ENCODE measurements around the gene TACO1. TPM values are rescaled to one million over a fixed set of nuclear protein-coding genes. Genes with fewer than 3 reads are reported as not detected.

The TACO1 gene
- total RNA-seq, 2 donors from 2014 or later: 21.0 to 26.7 TPM

- H3K27ac Mint-ChIP-seq: no peak overlapping the region
Observed at GRCh38 chr17:63635290-63635689, 34.6 kb downstream of the TACO1 start.

GRCh38 chr17:63635787-63636186, 35.1 kb downstream of the TACO1 start:
- H3K36me3 Mint-ChIP-seq: peaks cover 21% of the 10 kb centered on the region
- no peaks in the 10 kb centered on the region for H3K27me3 Mint-ChIP-seq
- no peak overlapping the region for H3K4me3 Mint-ChIP-seq
- DNase-seq (ENCODE audit: low spot score) (no peak), ATAC-seq (no peak)
- peaks cover 16 to 21% of the 10 kb centered on the region in 2 donors for H3K4me1 Mint-ChIP-seq (ENCODE audit: low read depth in 2 of 2)
- H3K27ac Mint-ChIP-seq: no peak overlapping the region
- no peaks in the 10 kb centered on the region for H3K9me3 Mint-ChIP-seq

More at GRCh38 chr17:63635290-63635689, 34.6 kb downstream of the TACO1 start:
- Mint-ChIP-seq H3K36me3 (peaks cover 21% of the 10 kb centered on the region), H3K4me3 (no peak overlapping the region), H3K27me3 (no peaks in the 10 kb centered on the region), H3K9me3 (no peaks in the 10 kb centered on the region), H3K4me1 (ENCODE audit: low read depth in 2 of 2) (peaks cover 16 to 24% of the 10 kb centered on the region in 2 donors)
- DNase-seq (ENCODE audit: low spot score): no peak
- no peak for ATAC-seq

GRCh38 chr17:63639125-63639524, 38.4 kb downstream of the TACO1 start:
- ATAC-seq (no peak), DNase-seq (ENCODE audit: low spot score) (no peak)
- H3K4me3 Mint-ChIP-seq: no peak overlapping the region
- no peaks in the 10 kb centered on the region for H3K27me3 Mint-ChIP-seq
- H3K36me3 Mint-ChIP-seq: peaks cover 16% of the 10 kb centered on the region
- H3K9me3 Mint-ChIP-seq: no peaks in the 10 kb centered on the region
- H3K27ac Mint-ChIP-seq: peak overlapping the region in 1 of 2 donors; percentile 49
- H3K4me1 Mint-ChIP-seq (ENCODE audit: low read depth in 2 of 2): peaks cover 8 to 11% of the 10 kb centered on the region in 2 donors

- Mint-ChIP-seq H3K27ac (no peak overlapping the region), H3K4me1 (ENCODE audit: low read depth in 2 of 2) (peaks cover 5 to 8% of the 10 kb centered on the region in 2 donors), H3K36me3 (peaks cover 10% of the 10 kb centered on the region), H3K4me3 (no peak overlapping the region), H3K27me3 (no peaks in the 10 kb centered on the region), H3K9me3 (no peaks in the 10 kb centered on the region)
- no peak for ATAC-seq
- no peak for DNase-seq (ENCODE audit: low spot score)
Observed at GRCh38 chr17:63640038-63640437, 39.3 kb downstream of the TACO1 start.

- no peaks in the 10 kb centered on the region for H3K27me3 Mint-ChIP-seq
- H3K4me3 Mint-ChIP-seq: no peak overlapping the region
- H3K4me1 Mint-ChIP-seq (ENCODE audit: low read depth in 2 of 2): peaks cover 4 to 16% of the 10 kb centered on the region in 2 donors
- ATAC-seq: no peak
- H3K9me3 Mint-ChIP-seq: no peaks in the 10 kb centered on the region
- H3K27ac Mint-ChIP-seq: no peak overlapping the region
- H3K36me3 Mint-ChIP-seq: no peaks in the 10 kb centered on the region
- DNase-seq (ENCODE audit: low spot score): no peak
Observed at GRCh38 chr17:63641692-63642448, 41.2 kb downstream of the TACO1 start.

- H3K27me3 Mint-ChIP-seq: no peaks in the 10 kb centered on the region
- DNase-seq (ENCODE audit: low spot score) (no peak), ATAC-seq (no peak)
- no peak overlapping the region for H3K27ac Mint-ChIP-seq
- H3K36me3 Mint-ChIP-seq: no peaks in the 10 kb centered on the region
- no peaks in the 10 kb centered on the region for H3K9me3 Mint-ChIP-seq
- H3K4me1 Mint-ChIP-seq (ENCODE audit: low read depth in 2 of 2): peaks cover 8 to 24% of the 10 kb centered on the region in 2 donors
- no peak overlapping the region for H3K4me3 Mint-ChIP-seq
Observed at GRCh38 chr17:63644846-63645245, 44.2 kb downstream of the TACO1 start.

GRCh38 chr17:63645775-63646487, 45.2 kb downstream of the TACO1 start:
- ATAC-seq (no peak), DNase-seq (ENCODE audit: low spot score) (no peak)
- Mint-ChIP-seq H3K4me3 (no peak overlapping the region), H3K27ac (peak overlapping the region; percentile 33 to 47), H3K36me3 (no peaks in the 10 kb centered on the region), H3K4me1 (ENCODE audit: low read depth in 2 of 2) (peaks cover 11 to 25% of the 10 kb centered on the region in 2 donors), H3K27me3 (no peaks in the 10 kb centered on the region), H3K9me3 (no peaks in the 10 kb centered on the region)

- no peaks in the 10 kb centered on the region for H3K9me3 Mint-ChIP-seq
- H3K27ac Mint-ChIP-seq: peak overlapping the region; percentile 33 to 47
- H3K27me3 Mint-ChIP-seq: no peaks in the 10 kb centered on the region
- no peak for ATAC-seq
- DNase-seq (ENCODE audit: low spot score): no peak
- H3K4me3 Mint-ChIP-seq: no peak overlapping the region
- peaks cover 11 to 25% of the 10 kb centered on the region in 2 donors for H3K4me1 Mint-ChIP-seq (ENCODE audit: low read depth in 2 of 2)
- H3K36me3 Mint-ChIP-seq: no peaks in the 10 kb centered on the region
Observed at GRCh38 chr17:63646488-63646806, 45.8 kb downstream of the TACO1 start.

GRCh38 chr17:63647065-63647725, 46.5 kb downstream of the TACO1 start:
- H3K4me3 Mint-ChIP-seq: no peak overlapping the region
- ATAC-seq (no peak), DNase-seq (ENCODE audit: low spot score) (no peak)
- H3K9me3 Mint-ChIP-seq: no peaks in the 10 kb centered on the region
- H3K27me3 Mint-ChIP-seq: no peaks in the 10 kb centered on the region
- H3K36me3 Mint-ChIP-seq: no peaks in the 10 kb centered on the region
- no peak overlapping the region for H3K27ac Mint-ChIP-seq
- peaks cover 14 to 24% of the 10 kb centered on the region in 2 donors for H3K4me1 Mint-ChIP-seq (ENCODE audit: low read depth in 2 of 2)

GRCh38 chr17:63647936-63648335, 47.2 kb downstream of the TACO1 start:
- Mint-ChIP-seq H3K9me3 (no peaks in the 10 kb centered on the region), H3K27me3 (no peaks in the 10 kb centered on the region), H3K4me3 (no peak overlapping the region), H3K4me1 (ENCODE audit: low read depth in 2 of 2) (peaks cover 16 to 25% of the 10 kb centered on the region in 2 donors), H3K36me3 (no peaks in the 10 kb centered on the region), H3K27ac (peak overlapping the region in 1 of 2 donors; percentile 29)
- DNase-seq (ENCODE audit: low spot score) (no peak), ATAC-seq (no peak)

- DNase-seq (ENCODE audit: low spot score) (no peak), ATAC-seq (no peak)
- peaks cover 16 to 28% of the 10 kb centered on the region in 2 donors for H3K4me1 Mint-ChIP-seq (ENCODE audit: low read depth in 2 of 2)
- H3K9me3 Mint-ChIP-seq: no peaks in the 10 kb centered on the region
- H3K27me3 Mint-ChIP-seq: no peaks in the 10 kb centered on the region
- no peak overlapping the region for H3K4me3 Mint-ChIP-seq
- peaks cover 6% of the 10 kb centered on the region for H3K36me3 Mint-ChIP-seq
- peak overlapping the region in 1 of 2 donors; percentile 47 for H3K27ac Mint-ChIP-seq
Observed at GRCh38 chr17:63649813-63650212, 49.1 kb downstream of the TACO1 start.

GRCh38 chr17:63652106-63652505, 51.4 kb downstream of the TACO1 start:
- Mint-ChIP-seq H3K36me3 (peaks cover 6% of the 10 kb centered on the region), H3K9me3 (no peaks in the 10 kb centered on the region), H3K4me3 (no peak overlapping the region), H3K4me1 (ENCODE audit: low read depth in 2 of 2) (peaks cover 13 to 14% of the 10 kb centered on the region in 2 donors), H3K27ac (no peak overlapping the region), H3K27me3 (no peaks in the 10 kb centered on the region)
- ATAC-seq (no peak), DNase-seq (ENCODE audit: low spot score) (no peak)

GRCh38 chr17:63653050-63653449, 52.4 kb downstream of the TACO1 start:
- no peak overlapping the region for H3K4me3 Mint-ChIP-seq
- DNase-seq (ENCODE audit: low spot score) (no peak), ATAC-seq (no peak)
- H3K27me3 Mint-ChIP-seq: no peaks in the 10 kb centered on the region
- peaks cover 6% of the 10 kb centered on the region for H3K36me3 Mint-ChIP-seq
- no peaks in the 10 kb centered on the region for H3K9me3 Mint-ChIP-seq
- peaks cover 12 to 13% of the 10 kb centered on the region in 2 donors for H3K4me1 Mint-ChIP-seq (ENCODE audit: low read depth in 2 of 2)
- H3K27ac Mint-ChIP-seq: peak overlapping the region in 1 of 2 donors; percentile 13

GRCh38 chr17:63657786-63658185, 57.1 kb downstream of the TACO1 start:
- DNase-seq (ENCODE audit: low spot score): no peak
- no peaks in the 10 kb centered on the region for H3K9me3 Mint-ChIP-seq
- peaks cover 6% of the 10 kb centered on the region for H3K36me3 Mint-ChIP-seq
- H3K4me1 Mint-ChIP-seq (ENCODE audit: low read depth in 2 of 2): peaks cover 0 to 3% of the 10 kb centered on the region in 2 donors
- ATAC-seq: no peak
- no peaks in the 10 kb centered on the region for H3K27me3 Mint-ChIP-seq
- no peak overlapping the region for H3K27ac Mint-ChIP-seq
- H3K4me3 Mint-ChIP-seq: no peak overlapping the region
